LNCaP clone FGC (cell line): ENCODE data around the gene CPEB2.

ENCODE experiments used
- DNase-seq: peaks from one replicate; pipeline ENCODE4 v3.0.0-alpha.2; 2011; ENCODE audit warnings: low read depth
- H3K4me3 ChIP-seq: 2 replicates; pipeline ENCODE4 v1.5.1; 2011; ENCODE audit warnings: mild to moderate bottlenecking, low read depth, low read length, control low read depth
- CTCF ChIP-seq: IDR thresholded peaks from 2 replicates; pipeline ENCODE4 v1.5.1; 2012; ENCODE audit warnings: mild to moderate bottlenecking; ENCODE audit not compliant: control insufficient read depth, insufficient read depth; ENCODE audit errors: extremely low read depth

The CPEB2 gene

GRCh38 chr4:14985161-14985560, 17.1 kb upstream of the CPEB2 start:
- H3K4me3 ChIP-seq, result no peak overlapping the region
- DNase-seq, result no peak
- TF ChIP-seq CTCF, result no peak

DNA sequence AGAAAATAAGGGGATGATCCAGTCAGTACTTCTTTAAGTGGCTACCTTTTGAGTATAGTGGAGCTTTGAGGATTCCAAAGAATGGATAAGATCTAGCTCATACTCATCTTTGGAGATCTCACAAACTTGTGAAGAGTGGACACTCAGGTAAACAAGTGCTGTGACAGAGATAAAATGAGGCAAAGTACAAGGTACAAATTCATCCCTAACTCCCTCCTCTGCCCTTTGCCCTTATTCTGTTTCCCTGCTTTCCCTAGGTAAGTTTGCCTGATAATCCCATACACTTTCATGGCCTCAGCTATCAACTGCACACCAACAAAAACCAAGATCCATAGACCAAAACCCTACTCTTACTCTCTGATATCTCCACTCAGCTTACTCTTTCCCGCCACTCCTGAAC, 16.4 kb upstream of the CPEB2 start:
- no peak for TF ChIP-seq CTCF
- no peak overlapping the region for H3K4me3 ChIP-seq
- DNase-seq, result no peak

GRCh38 chr4:14987054-14987453, 15.2 kb upstream of the CPEB2 start:
- no peak for TF ChIP-seq CTCF
- H3K4me3 ChIP-seq, result no peak overlapping the region
- DNase-seq, result no peak

GRCh38 chr4:14990484-14990883, 11.8 kb upstream of the CPEB2 start:
- no peak overlapping the region for H3K4me3 ChIP-seq
- no peak for TF ChIP-seq CTCF
- no peak for DNase-seq

GRCh38 chr4:14994242-14994641, 8.0 kb upstream of the CPEB2 start:
- DNase-seq, result no peak
- H3K4me3 ChIP-seq, result no peak overlapping the region
- TF ChIP-seq CTCF, result no peak

DNA sequence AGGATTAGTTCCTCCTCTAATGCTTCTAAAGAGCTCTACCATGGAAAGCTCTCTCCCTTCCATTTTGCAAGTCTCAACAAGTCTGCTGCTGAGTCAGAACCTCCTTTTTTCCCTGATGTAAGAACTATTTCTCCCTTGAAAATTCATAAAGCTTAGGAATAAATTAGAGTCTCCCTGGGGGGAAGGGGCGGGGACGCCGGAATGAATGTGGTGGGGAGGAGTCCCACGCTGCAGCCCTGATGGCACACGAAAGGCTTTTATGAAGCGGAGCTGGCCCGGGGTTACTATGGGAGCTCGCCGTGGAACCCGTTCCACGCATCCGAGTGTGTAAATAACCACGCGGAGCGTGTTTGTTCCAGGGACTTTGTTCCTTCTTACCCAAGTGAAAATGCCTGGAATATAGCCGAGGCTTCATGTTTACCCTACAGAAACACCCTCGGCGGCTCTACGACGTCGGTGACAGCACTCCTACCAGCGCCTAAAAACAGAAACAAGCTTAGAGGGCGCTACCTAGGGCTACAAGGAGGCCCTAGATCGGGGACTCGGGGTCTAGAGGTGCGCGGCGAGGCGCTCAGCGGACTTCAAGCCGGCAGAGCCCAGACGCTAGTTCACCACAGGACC, 923 bp upstream of the CPEB2 start:
- no peak for TF ChIP-seq CTCF
- no peak for DNase-seq
- peak overlapping the region; percentile 80 for H3K4me3 ChIP-seq
